ENCODE data around the gene CACNB2. TPM values are rescaled to one million over a fixed set of nuclear protein-coding genes. Genes with fewer than 3 reads are reported as not detected.
"Not testable (repeated sequence)": the region's sequence is repeated elsewhere in the genome, so short reads cannot be mapped to it uniquely, and the experiment has no call there.

Gene CACNB2
- total RNA-seq, 1 experiment from 2014 or later: 34.1 TPM

DNA sequence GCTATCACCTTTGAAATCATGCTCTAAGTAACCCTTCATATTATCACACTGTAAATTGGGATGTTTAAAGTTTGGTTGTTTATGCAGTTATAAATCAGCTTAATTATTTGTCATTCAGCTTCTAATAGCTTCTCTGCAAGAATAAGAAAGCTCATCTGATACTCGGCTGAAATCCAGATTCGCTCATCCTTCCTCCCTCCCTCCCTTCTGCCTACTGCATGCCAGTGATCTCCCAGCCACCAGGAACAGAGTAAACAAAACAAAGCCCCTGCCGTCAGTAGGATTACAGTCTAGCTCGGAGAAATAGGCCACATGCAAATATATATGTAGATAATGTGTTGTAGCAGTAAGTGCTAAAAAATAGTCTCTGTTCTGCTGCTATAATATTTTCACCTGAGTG lies 299.4 kb downstream of the CACNB2 start:
- intact Hi-C loops (cut with micrococcal nuclease; ENCODE audit: unreplicated experiment): no loop called here
- no peaks in the 10 kb centered on the region for H3K9me3 ChIP-seq (ENCODE audit: low read depth, low read length, poor library complexity, severe bottlenecking)
- TF ChIP-seq EZH2 (IDR thresholded peaks at IDR 0.05; ENCODE audit: borderline replicate concordance, low read depth, low read length, poor library complexity, severe bottlenecking): no peak
- TF ChIP-seq, protein P1, sequence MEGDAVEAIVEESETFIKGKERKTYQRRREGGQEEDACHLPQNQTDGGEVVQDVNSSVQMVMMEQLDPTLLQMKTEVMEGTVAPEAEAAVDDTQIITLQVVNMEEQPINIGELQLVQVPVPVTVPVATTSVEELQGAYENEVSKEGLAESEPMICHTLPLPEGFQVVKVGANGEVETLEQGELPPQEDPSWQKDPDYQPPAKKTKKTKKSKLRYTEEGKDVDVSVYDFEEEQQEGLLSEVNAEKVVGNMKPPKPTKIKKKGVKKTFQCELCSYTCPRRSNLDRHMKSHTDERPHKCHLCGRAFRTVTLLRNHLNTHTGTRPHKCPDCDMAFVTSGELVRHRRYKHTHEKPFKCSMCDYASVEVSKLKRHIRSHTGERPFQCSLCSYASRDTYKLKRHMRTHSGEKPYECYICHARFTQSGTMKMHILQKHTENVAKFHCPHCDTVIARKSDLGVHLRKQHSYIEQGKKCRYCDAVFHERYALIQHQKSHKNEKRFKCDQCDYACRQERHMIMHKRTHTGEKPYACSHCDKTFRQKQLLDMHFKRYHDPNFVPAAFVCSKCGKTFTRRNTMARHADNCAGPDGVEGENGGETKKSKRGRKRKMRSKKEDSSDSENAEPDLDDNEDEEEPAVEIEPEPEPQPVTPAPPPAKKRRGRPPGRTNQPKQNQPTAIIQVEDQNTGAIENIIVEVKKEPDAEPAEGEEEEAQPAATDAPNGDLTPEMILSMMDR (conservative IDR thresholded peaks at IDR 0.05; ENCODE audit: low read depth, low read length): no peak
- no peak overlapping the region for H3K27ac ChIP-seq (ENCODE audit: low read depth, low read length, poor library complexity, severe bottlenecking)
- no TSS peak for BruUV-seq (replicated peaks)
- H3K4me1 ChIP-seq (ENCODE audit: insufficient read depth, low read length, poor library complexity, severe bottlenecking): no peaks in the 10 kb centered on the region
- H3K36me3 ChIP-seq (ENCODE audit: insufficient read depth, low read length, poor library complexity, severe bottlenecking): no peaks in the 10 kb centered on the region
- ChIA-PET CTCF (no interaction called here), POLR2A (ENCODE audit: low non-redundant PET) (no interaction called here)
- no peak for DNase-seq (ENCODE audit: low spot score)
- H3K4me3 ChIP-seq (ENCODE audit: low read depth, low read length, poor library complexity, severe bottlenecking): no peak overlapping the region
- H3K27me3 ChIP-seq (replicated peaks; ENCODE audit: insufficient read depth, low read depth, low read length, poor library complexity): no peaks in the 10 kb centered on the region

GRCh38 chr10:18445635-18446034 lies 305.4 kb downstream of the CACNB2 start:
- H3K9me3 ChIP-seq (ENCODE audit: low read depth, low read length, poor library complexity, severe bottlenecking); CTCF ChIA-PET; intact Hi-C loops (cut with micrococcal nuclease; ENCODE audit: unreplicated experiment); DNase-seq (ENCODE audit: low spot score); H3K27me3 ChIP-seq (replicated peaks; ENCODE audit: insufficient read depth, low read depth, low read length, poor library complexity); BruUV-seq (replicated peaks); H3K27ac ChIP-seq (ENCODE audit: low read depth, low read length, poor library complexity, severe bottlenecking); POLR2A ChIA-PET (ENCODE audit: low non-redundant PET); H3K4me1 ChIP-seq (ENCODE audit: insufficient read depth, low read length, poor library complexity, severe bottlenecking); H3K4me3 ChIP-seq (ENCODE audit: low read depth, low read length, poor library complexity, severe bottlenecking); H3K36me3 ChIP-seq (ENCODE audit: insufficient read depth, low read length, poor library complexity, severe bottlenecking): not testable (repeated sequence)

- no peak overlapping the region for H3K27ac ChIP-seq (ENCODE audit: low read depth, low read length, poor library complexity, severe bottlenecking)
- H3K36me3 ChIP-seq (ENCODE audit: insufficient read depth, low read length, poor library complexity, severe bottlenecking): no peaks in the 10 kb centered on the region
- POLR2A ChIA-PET (ENCODE audit: low non-redundant PET): no interaction called here
- no peaks in the 10 kb centered on the region for H3K9me3 ChIP-seq (ENCODE audit: low read depth, low read length, poor library complexity, severe bottlenecking)
- no TSS peak for BruUV-seq (replicated peaks)
- no peaks in the 10 kb centered on the region for H3K27me3 ChIP-seq (replicated peaks; ENCODE audit: insufficient read depth, low read depth, low read length, poor library complexity)
- H3K4me1 ChIP-seq (ENCODE audit: insufficient read depth, low read length, poor library complexity, severe bottlenecking): no peaks in the 10 kb centered on the region
- intact Hi-C loops (cut with micrococcal nuclease; ENCODE audit: unreplicated experiment): no loop called here
- CTCF ChIA-PET: no interaction called here
- no peak for DNase-seq (ENCODE audit: low spot score)
- TF ChIP-seq, protein P1 (conservative IDR thresholded peaks at IDR 0.05; ENCODE audit: low read depth, low read length): no peak
- TF ChIP-seq EZH2 (IDR thresholded peaks at IDR 0.05; ENCODE audit: borderline replicate concordance, low read depth, low read length, poor library complexity, severe bottlenecking): no peak
- H3K4me3 ChIP-seq (ENCODE audit: low read depth, low read length, poor library complexity, severe bottlenecking): no peak overlapping the region
These were observed 306.0 kb downstream of the CACNB2 start for GRCh38 chr10:18446205-18446604.

- TF ChIP-seq, protein P1 (conservative IDR thresholded peaks at IDR 0.05; ENCODE audit: low read depth, low read length): no peak
- TF ChIP-seq EZH2 (IDR thresholded peaks at IDR 0.05; ENCODE audit: borderline replicate concordance, low read depth, low read length, poor library complexity, severe bottlenecking): no peak
- POLR2A ChIA-PET (ENCODE audit: low non-redundant PET): no interaction called here
- Histone ChIP-seq H3K36me3 (ENCODE audit: insufficient read depth, low read length, poor library complexity, severe bottlenecking) (no peaks in the 10 kb centered on the region), H3K4me3 (ENCODE audit: low read depth, low read length, poor library complexity, severe bottlenecking) (no peak overlapping the region), H3K4me1 (ENCODE audit: insufficient read depth, low read length, poor library complexity, severe bottlenecking) (no peaks in the 10 kb centered on the region), H3K27ac (ENCODE audit: low read depth, low read length, poor library complexity, severe bottlenecking) (no peak overlapping the region), H3K9me3 (ENCODE audit: low read depth, low read length, poor library complexity, severe bottlenecking) (no peaks in the 10 kb centered on the region), H3K27me3 (replicated peaks; ENCODE audit: insufficient read depth, low read depth, low read length, poor library complexity) (no peaks in the 10 kb centered on the region)
- intact Hi-C loops (cut with micrococcal nuclease; ENCODE audit: unreplicated experiment): no loop called here
- CTCF ChIA-PET: no interaction called here
- DNase-seq (ENCODE audit: low spot score): no peak
- BruUV-seq (replicated peaks): no TSS peak
These were observed 309.4 kb downstream of the CACNB2 start for GRCh38 chr10:18449611-18450026.
